NCI-H2081 (cell line): ENCODE results near the gene CLDN19.

Experiments used
- DNase-seq, 2 experiments: peaks; one replicate each; lab custom pipeline; 2025; lab: John Stamatoyannopoulos, UW

Gene CLDN19

GRCh38 chr1:42703888-42704464 lies 36.1 kb downstream of the CLDN19 start:
- no peak for DNase-seq

DNA sequence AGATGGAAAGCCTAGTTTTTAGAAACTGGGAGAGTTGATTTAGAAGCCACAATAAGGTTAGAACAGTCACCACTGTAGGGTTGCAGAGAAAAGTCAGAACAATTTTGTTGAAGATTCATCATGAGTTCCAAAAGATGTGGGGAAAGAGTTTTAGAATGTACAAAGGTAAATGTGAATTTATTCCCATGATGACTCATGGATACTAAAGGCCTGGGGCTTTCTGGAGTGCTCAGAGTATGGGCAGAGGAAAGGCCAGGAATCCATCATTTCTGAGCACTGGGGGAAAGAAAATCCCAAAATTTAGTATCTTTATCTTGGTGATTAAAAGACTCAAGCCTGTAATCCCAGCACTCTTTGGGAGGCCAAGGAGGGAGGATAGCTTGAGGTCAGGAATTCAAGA lies 40.0 kb downstream of the CLDN19 start:
- no peak for DNase-seq

GRCh38 chr1:42698081-42698813 lies 41.8 kb downstream of the CLDN19 start:
- no peak for DNase-seq

DNA sequence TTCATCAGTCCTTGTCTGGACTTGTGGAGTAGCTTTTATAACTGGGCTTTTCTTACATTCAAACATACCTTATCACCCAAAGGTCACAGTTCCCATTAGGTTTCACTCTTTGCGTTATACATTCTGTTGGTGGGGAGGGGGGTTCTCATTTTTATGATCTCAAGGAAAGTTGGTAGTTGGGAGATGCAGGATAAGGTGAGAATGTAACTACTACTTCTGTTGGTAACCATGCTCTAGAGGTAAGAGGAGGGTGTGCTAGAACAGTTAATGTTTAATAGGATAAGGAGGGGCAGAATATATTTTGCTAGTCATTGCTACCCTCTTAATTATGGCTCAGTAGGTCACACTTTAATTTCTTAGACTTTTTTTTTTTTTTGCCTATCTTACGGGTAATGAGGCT lies 47.1 kb downstream of the CLDN19 start:
- DNase-seq, result no peak

- no peak for DNase-seq
Observed at GRCh38 chr1:42692461-42692860, 47.6 kb downstream of the CLDN19 start.

GRCh38 chr1:42691157-42691498 lies 48.9 kb downstream of the CLDN19 start:
- no peak for DNase-seq

DNA sequence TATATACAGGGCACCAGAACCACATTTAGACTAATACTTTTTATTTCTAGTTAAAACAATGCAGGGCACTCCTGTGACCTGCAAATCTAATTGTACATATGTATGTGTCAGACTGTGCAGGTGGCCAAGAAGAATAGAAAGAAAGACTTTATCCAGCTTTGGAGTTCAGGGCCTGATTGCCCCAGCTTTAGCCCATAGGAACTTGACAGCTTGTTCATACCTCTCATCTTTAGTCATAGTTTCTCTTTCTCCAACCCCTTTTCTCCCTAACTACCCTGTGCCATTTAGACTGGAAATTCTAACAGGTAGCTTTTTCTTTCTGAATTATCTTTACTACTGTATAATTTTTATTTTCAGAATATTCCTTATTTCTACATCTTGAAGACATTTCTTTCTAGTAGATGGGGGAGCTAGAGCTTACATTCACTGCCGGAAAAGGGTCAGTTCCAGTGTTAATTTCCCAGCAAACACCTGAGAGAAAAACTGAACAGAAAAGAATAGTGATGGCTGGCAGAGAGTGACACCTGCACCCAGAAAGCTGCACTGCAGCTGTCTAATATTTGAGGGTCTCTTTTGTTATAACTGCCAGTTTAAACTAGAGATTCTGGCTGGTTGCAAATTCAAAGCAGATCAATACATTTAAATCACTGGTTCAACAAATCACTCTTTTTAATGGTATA lies 49.4 kb downstream of the CLDN19 start:
- no peak for DNase-seq

DNA sequence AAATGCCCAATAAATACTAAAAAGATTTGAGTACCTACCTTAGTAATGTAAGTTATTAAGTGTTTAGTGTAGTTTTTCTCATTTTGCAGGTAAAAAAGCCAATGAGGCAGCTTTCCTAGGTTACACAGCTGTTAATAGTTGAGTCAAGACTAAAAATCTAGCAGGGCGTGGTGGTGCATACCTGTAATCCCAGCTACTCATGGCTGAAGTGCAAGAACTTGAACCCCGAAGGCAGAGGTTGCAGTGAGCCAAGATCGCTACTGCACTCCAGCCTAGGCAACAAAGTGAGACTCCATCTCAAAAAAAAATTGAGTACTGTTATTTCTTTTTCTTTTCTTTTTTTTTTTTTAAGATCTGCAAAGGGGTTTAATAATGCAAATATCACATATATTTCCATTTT lies 50.1 kb downstream of the CLDN19 start:
- no peak for DNase-seq

- DNase-seq, result no peak
Observed at GRCh38 chr1:42686418-42686817, 53.6 kb downstream of the CLDN19 start.

DNA sequence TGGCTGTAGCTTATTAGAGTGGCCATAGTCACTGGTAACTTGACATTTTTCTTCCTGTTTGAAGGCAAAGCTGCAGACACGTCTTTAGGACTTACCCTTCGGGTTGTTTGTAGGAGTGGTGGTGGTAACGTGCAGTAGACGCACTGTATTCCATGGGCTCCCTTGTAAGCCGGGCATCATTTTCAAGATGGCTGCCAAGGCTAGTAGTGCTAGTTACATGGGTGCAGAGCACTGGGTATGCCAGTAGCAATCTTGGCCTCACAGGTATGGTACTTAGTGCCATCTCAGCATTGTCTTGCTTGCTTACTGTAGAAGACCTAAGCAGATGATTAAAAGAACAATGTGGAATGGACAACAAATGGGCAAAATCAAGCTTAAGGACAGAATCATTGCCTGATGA lies 55.9 kb downstream of the CLDN19 start:
- peak in 1 of 2 experiments; percentile 62 for DNase-seq
